ENCODE measurements around the gene TRPV4. TPM values are rescaled to one million over a fixed set of nuclear protein-coding genes. Genes with fewer than 3 reads are reported as not detected.

TRPV4 gene
- total RNA-seq, 1 donor from 2014 or later: 0.33 TPM

- Histone ChIP-seq H3K27me3 (ENCODE audit: low read depth) (peaks cover 21% of the 10 kb centered on the region), H3K9me3 (replicated peaks) (no peaks in the 10 kb centered on the region), H3K27ac (replicated peaks) (no peak overlapping the region), H3K4me3 (no peak overlapping the region), H3K4me1 (no peaks in the 10 kb centered on the region), H3K36me3 (no peaks in the 10 kb centered on the region)
- TF ChIP-seq CTCF (IDR thresholded peaks at IDR 0.05; ENCODE audit: borderline replicate concordance): no peak
- no peak for DNase-seq
- intact Hi-C loops (cut with micrococcal nuclease): no loop called here
Measured at GRCh38 chr12:109795023-109795422, 38.2 kb downstream of the TRPV4 start.

- Histone ChIP-seq H3K4me1 (no peaks in the 10 kb centered on the region), H3K36me3 (no peaks in the 10 kb centered on the region), H3K27ac (replicated peaks) (no peak overlapping the region), H3K4me3 (no peak overlapping the region), H3K27me3 (ENCODE audit: low read depth) (peaks cover 21% of the 10 kb centered on the region), H3K9me3 (replicated peaks) (no peaks in the 10 kb centered on the region)
- DNase-seq: no peak
- intact Hi-C loops (cut with micrococcal nuclease): no loop called here
- TF ChIP-seq CTCF (IDR thresholded peaks at IDR 0.05; ENCODE audit: borderline replicate concordance): no peak
Measured at GRCh38 chr12:109793826-109794501, 39.2 kb downstream of the TRPV4 start.

GRCh38 chr12:109793411-109793810, 39.8 kb downstream of the TRPV4 start:
- Histone ChIP-seq H3K27me3 (ENCODE audit: low read depth) (peaks cover 21% of the 10 kb centered on the region), H3K9me3 (replicated peaks) (no peaks in the 10 kb centered on the region), H3K4me3 (no peak overlapping the region), H3K27ac (replicated peaks) (no peak overlapping the region), H3K36me3 (no peaks in the 10 kb centered on the region), H3K4me1 (no peaks in the 10 kb centered on the region)
- intact Hi-C loops (cut with micrococcal nuclease): no loop called here
- no peak for DNase-seq
- TF ChIP-seq CTCF (IDR thresholded peaks at IDR 0.05; ENCODE audit: borderline replicate concordance): no peak

GRCh38 chr12:109792992-109793391, 40.2 kb downstream of the TRPV4 start:
- peaks cover 21% of the 10 kb centered on the region for H3K27me3 ChIP-seq (ENCODE audit: low read depth)
- no peak for TF ChIP-seq CTCF (IDR thresholded peaks at IDR 0.05; ENCODE audit: borderline replicate concordance)
- intact Hi-C loops (cut with micrococcal nuclease): no loop called here

GRCh38 chr12:109789526-109790048, 43.6 kb downstream of the TRPV4 start:
- TF ChIP-seq CTCF (IDR thresholded peaks at IDR 0.05; ENCODE audit: borderline replicate concordance): no peak
- Histone ChIP-seq H3K27me3 (ENCODE audit: low read depth) (peaks cover 13% of the 10 kb centered on the region), H3K27ac (replicated peaks) (no peak overlapping the region), H3K4me3 (no peak overlapping the region), H3K36me3 (no peaks in the 10 kb centered on the region), H3K4me1 (no peaks in the 10 kb centered on the region), H3K9me3 (replicated peaks) (no peaks in the 10 kb centered on the region)
- no peak for DNase-seq
- intact Hi-C loops (cut with micrococcal nuclease): no loop called here

More at GRCh38 chr12:109792992-109793391, 40.2 kb downstream of the TRPV4 start:
- Histone ChIP-seq H3K9me3 (replicated peaks) (no peaks in the 10 kb centered on the region), H3K36me3 (no peaks in the 10 kb centered on the region), H3K27ac (replicated peaks) (no peak overlapping the region), H3K4me3 (no peak overlapping the region), H3K4me1 (no peaks in the 10 kb centered on the region)
- no peak for DNase-seq
